T47D (cell line): Measurements from ENCODE around the gene ZNF248.

Experiments
- DNase-seq, 2 experiments: peaks; one replicate each; pipeline versions ENCODE4 v3.0.0 to v3.0.0-alpha.2; 2011 to 2012; ENCODE audit warnings: low read depth in 1 of 2, low spot score in 1 of 2
- JUND ChIP-seq: IDR thresholded peaks from 2 replicates; pipeline ENCODE4 v1.6.1; 2012; ENCODE audit warnings: low read depth
- in situ Hi-C: cut with HindIII; loops from 2 replicates; pipeline ENCODE4 v1.10.0; 2016; ENCODE audit warnings: low sequenced_read_pairs, low pct_unique_long_range_greater_than_20kb

Gene ZNF248

GRCh38 chr10:37857287-37858211, at the start of gene ZNF248:
Gene ZNF248, minus strand, starts transcription at chr10:37857610. Its CDS starts 1,300 bp downstream, at chr10:37856310.
- TF ChIP-seq JUND = no peak
- in situ Hi-C loops = no loop called here
- DNase-seq = peak; percentile 89 to 99

- no peak for TF ChIP-seq JUND
- DNase-seq = no peak
- in situ Hi-C loops = no loop called here
Measured at GRCh38 chr10:37906382-37906781, 49.0 kb upstream of the ZNF248 start.

GRCh38 chr10:37896436-37896835, 39.0 kb upstream of the ZNF248 start:
- in situ Hi-C loops = no loop called here
- DNase-seq = no peak
- TF ChIP-seq JUND = no peak

GRCh38 chr10:37895674-37896073, 38.3 kb upstream of the ZNF248 start:
- no peak for TF ChIP-seq JUND
- peak in 1 of 2 experiments; percentile 9 for DNase-seq
- in situ Hi-C loops = no loop called here

- TF ChIP-seq JUND = no peak
- DNase-seq = no peak
- in situ Hi-C loops = no loop called here
Measured at GRCh38 chr10:37885850-37886249, 28.4 kb upstream of the ZNF248 start.

GRCh38 chr10:37872955-37873354, 15.5 kb upstream of the ZNF248 start:
- in situ Hi-C loops = no loop called here
- no peak for TF ChIP-seq JUND

GRCh38 chr10:37872283-37872682, 14.9 kb upstream of the ZNF248 start:
- TF ChIP-seq JUND = no peak
- in situ Hi-C loops = no loop called here
- no peak for DNase-seq

More at GRCh38 chr10:37872955-37873354, 15.5 kb upstream of the ZNF248 start:
- no peak for DNase-seq

GRCh38 chr10:37871568-37872251, 14.3 kb upstream of the ZNF248 start:
- no peak for DNase-seq
- no peak for TF ChIP-seq JUND
- in situ Hi-C loops = no loop called here

GRCh38 chr10:37871143-37871542, 13.7 kb upstream of the ZNF248 start:
- in situ Hi-C loops = no loop called here
- no peak for DNase-seq
- TF ChIP-seq JUND = no peak

- TF ChIP-seq JUND = no peak
- DNase-seq = no peak
- in situ Hi-C loops = no loop called here
Measured at GRCh38 chr10:37868796-37869195, 11.4 kb upstream of the ZNF248 start.

- in situ Hi-C loops = no loop called here
- no peak for TF ChIP-seq JUND
- no peak for DNase-seq
Measured at GRCh38 chr10:37865957-37866803, 8.8 kb upstream of the ZNF248 start.

GRCh38 chr10:37865264-37865663, 7.9 kb upstream of the ZNF248 start:
- in situ Hi-C loops = no loop called here
- no peak for TF ChIP-seq JUND
- DNase-seq = no peak
